GM21526 (cell line): Measurements from ENCODE around the gene SYNJ2.

Source experiments
- ATAC-seq: cut with Tn5 transposase; IDR thresholded peaks from one replicate; pipeline ENCODE4 v1.9.1; 2021; ENCODE audit warnings: moderate library complexity; ENCODE audit not compliant: unreplicated experiment, low FRiP score

SYNJ2 gene

GRCh38 chr6:158110986-158111385, 129.3 kb downstream of the SYNJ2 start:
- ATAC-seq, result no peak

- ATAC-seq, result no peak
Measured at GRCh38 chr6:158111987-158112386, 130.3 kb downstream of the SYNJ2 start.

GRCh38 chr6:158113802-158114201, 132.1 kb downstream of the SYNJ2 start:
- ATAC-seq, result no peak

- no peak for ATAC-seq
Measured at GRCh38 chr6:158115102-158115501, 133.4 kb downstream of the SYNJ2 start.

GRCh38 chr6:158115508-158115907, 133.8 kb downstream of the SYNJ2 start:
- no peak for ATAC-seq

- ATAC-seq, result no peak
Measured at GRCh38 chr6:158118886-158119285, 137.2 kb downstream of the SYNJ2 start.

- no peak for ATAC-seq
Measured at GRCh38 chr6:158121335-158121734, 139.7 kb downstream of the SYNJ2 start.

GRCh38 chr6:158122048-158122447, 140.4 kb downstream of the SYNJ2 start:
- no peak for ATAC-seq

- ATAC-seq, result no peak
Measured at GRCh38 chr6:158124288-158124687, 142.6 kb downstream of the SYNJ2 start.

GRCh38 chr6:158125271-158125670, 143.6 kb downstream of the SYNJ2 start:
- ATAC-seq, result no peak

GRCh38 chr6:158131926-158132325, 150.3 kb downstream of the SYNJ2 start:
- ATAC-seq, result no peak

- no peak for ATAC-seq
Measured at GRCh38 chr6:158142789-158143188, 161.1 kb downstream of the SYNJ2 start.

- ATAC-seq, result no peak
Measured at GRCh38 chr6:158143700-158144099, 162.0 kb downstream of the SYNJ2 start.
